ENCODE measurements around the gene EDEM2.
"Not testable (repeated sequence)": the region's sequence is repeated elsewhere in the genome, so short reads cannot be mapped to it uniquely, and the experiment has no call there.

Gene EDEM2

DNA sequence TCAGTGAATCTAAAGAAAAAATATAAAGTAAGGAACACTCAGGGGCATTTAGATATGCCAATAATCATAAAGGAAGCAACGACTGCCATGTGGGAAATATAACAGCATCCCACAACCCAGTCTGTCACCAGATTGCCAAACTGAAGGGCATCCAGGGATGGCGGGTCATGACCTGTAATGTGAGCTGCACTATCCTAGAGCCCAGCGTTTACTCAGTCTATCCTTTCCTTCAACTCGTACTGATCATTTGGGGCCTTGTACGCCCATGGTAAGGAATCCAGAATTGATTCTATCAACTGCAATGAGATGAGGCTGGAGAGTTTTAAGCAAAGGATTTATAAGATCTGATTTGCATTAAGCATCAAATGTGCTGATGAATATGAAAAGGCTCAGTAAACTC lies 59.8 kb downstream of the EDEM2 start:
- no peak for DNase-seq (ENCODE audit: low spot score)

- no peak for DNase-seq (ENCODE audit: low spot score)
Observed at GRCh38 chr20:35085477-35086225, 61.5 kb downstream of the EDEM2 start.

GRCh38 chr20:35084998-35085397 lies 62.1 kb downstream of the EDEM2 start:
- no peak for DNase-seq (ENCODE audit: low spot score)

- DNase-seq (ENCODE audit: low spot score) = not testable (repeated sequence)
Observed at GRCh38 chr20:35080348-35080642, 66.8 kb downstream of the EDEM2 start.

- DNase-seq (ENCODE audit: low spot score) = no peak
Observed at GRCh38 chr20:35079472-35080347, 67.4 kb downstream of the EDEM2 start.

- no peak for DNase-seq (ENCODE audit: low spot score)
Observed at GRCh38 chr20:35077872-35078271, 69.3 kb downstream of the EDEM2 start.

- no peak for DNase-seq (ENCODE audit: low spot score)
Observed at GRCh38 chr20:35077341-35077740, 69.8 kb downstream of the EDEM2 start.

DNA sequence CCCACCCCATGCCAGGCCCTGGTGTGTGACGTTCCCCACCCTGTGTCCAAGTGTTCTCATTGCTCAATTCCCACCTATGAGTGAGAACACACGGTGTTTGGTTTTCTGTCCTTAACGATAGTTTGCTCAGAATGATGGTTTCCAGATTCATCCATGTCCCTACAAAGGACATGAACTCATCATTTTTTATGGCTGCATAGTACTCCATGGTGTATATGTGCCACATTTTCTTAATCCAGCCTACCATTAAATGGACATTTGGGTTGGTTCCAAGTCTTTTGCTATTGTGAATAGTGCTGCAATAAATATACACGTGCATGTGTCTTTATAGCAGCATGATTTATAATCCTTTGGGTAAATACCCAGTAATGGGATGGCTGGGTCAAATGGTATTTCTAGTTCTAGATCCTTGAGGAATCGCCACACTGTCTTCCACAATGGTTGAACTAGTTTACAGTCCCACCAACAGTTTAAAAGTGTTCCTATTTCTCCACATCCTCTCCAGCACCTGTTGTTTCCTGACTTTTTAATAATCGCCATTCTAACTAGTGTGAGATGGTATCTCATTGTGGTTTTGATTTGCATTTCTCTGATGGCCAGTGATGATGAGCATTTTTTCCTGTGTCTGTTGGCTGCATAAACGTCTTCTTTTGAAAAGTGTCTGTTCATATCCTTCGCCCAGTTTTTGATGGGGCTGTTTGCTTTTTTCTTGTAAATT lies 75.5 kb downstream of the EDEM2 start:
- not testable (repeated sequence) for DNase-seq (ENCODE audit: low spot score)

DNA sequence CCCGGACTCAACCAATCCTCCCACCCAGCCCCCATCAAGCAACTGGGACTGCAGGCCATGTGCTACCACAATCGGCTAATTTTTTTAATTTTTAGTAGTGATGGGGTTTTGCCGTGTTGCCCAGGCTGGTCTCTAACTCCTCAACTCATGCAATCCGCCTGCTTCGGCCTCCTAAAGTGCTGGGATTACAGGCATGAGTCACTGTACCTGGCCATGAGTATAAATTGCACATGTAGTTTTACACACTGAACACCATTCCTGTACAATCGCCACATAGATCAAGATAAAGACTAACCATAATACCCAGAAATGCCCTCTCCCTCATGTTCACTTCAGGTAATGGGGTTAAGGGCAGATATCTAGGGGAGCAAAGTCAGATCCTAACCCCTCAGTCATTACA lies 80.9 kb downstream of the EDEM2 start:
- no peak for DNase-seq (ENCODE audit: low spot score)

Measured in NAMALWA (cell line).